ENCODE results near the gene BSG. TPM values are rescaled to one million over a fixed set of nuclear protein-coding genes. Genes with fewer than 3 reads are reported as not detected.

Gene BSG
- total and polyA plus RNA-seq, 9 of the 15 experiments (the other 6 are each of a cell fraction or from before 2014, with no cell fraction given): 4.6 to 495 (median 187) TPM

DNA sequence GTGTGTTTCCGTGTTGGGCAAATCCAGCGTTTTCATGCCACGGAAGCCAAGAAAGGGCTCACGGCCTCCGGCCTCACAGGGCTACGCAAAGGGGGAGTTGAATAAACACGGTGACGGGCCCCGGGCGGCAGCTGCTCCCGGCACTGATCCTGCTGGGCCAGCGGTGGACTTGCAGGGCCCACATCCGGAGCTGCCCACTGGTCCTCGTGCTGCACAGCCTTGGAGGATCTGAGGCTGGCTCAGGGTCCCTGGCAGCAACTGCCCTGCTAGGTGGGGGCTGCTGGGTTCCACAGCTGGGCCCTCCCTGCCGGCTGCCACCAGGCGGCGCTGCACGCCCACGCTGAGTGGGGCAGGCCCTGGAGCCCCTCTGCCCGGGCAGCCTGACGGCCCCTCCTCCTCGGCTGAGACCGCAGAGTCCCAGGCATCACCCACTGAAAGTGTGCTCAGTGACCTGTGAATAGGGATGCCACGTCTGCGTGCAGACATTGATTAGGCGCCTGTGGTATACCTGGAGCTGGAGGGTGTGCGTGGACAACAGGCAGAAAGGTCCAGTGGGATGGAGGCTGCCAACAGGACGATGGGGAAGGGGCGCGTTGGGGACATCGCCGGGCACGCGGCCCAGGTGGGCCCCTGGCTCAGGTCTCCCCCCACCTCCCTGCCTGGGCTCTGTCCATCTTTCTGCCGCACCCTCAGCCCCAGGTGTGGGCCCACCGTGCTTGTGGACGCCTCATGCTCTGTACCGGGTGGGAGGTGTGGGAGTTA lies 12.0 kb downstream of the BSG start (continued):
- TF ChIP-seq HDAC1 (IDR thresholded peaks at IDR 0.05) (no peak), BMI1 (IDR thresholded peaks at IDR 0.05; ENCODE audit: low read length) (no peak), PHF20 (IDR thresholded peaks at IDR 0.05; ENCODE audit: partially characterized antibody) (no peak), SOX6 (IDR thresholded peaks at IDR 0.05) (no peak), ELF4 (CRISPR knock-in tag; IDR thresholded peaks at IDR 0.05) (no peak), EZH2 (IDR thresholded peaks at IDR 0.05; ENCODE audit: borderline replicate concordance, low read depth, low read length) (no peak), GABPB2 (CRISPR knock-in tag; conservative IDR thresholded peaks at IDR 0.05) (no peak)
- TF ChIP-seq, protein P1, sequence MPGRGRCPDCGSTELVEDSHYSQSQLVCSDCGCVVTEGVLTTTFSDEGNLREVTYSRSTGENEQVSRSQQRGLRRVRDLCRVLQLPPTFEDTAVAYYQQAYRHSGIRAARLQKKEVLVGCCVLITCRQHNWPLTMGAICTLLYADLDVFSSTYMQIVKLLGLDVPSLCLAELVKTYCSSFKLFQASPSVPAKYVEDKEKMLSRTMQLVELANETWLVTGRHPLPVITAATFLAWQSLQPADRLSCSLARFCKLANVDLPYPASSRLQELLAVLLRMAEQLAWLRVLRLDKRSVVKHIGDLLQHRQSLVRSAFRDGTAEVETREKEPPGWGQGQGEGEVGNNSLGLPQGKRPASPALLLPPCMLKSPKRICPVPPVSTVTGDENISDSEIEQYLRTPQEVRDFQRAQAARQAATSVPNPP (IDR thresholded peaks at IDR 0.05; ENCODE audit: borderline replicate concordance, insufficient read depth, insufficient read length): no peak
- TF ChIP-seq, protein P2, sequence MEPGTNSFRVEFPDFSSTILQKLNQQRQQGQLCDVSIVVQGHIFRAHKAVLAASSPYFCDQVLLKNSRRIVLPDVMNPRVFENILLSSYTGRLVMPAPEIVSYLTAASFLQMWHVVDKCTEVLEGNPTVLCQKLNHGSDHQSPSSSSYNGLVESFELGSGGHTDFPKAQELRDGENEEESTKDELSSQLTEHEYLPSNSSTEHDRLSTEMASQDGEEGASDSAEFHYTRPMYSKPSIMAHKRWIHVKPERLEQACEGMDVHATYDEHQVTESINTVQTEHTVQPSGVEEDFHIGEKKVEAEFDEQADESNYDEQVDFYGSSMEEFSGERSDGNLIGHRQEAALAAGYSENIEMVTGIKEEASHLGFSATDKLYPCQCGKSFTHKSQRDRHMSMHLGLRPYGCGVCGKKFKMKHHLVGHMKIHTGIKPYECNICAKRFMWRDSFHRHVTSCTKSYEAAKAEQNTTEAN (CRISPR knock-in tag; IDR thresholded peaks at IDR 0.05): no peak
- TF ChIP-seq, protein P3, sequence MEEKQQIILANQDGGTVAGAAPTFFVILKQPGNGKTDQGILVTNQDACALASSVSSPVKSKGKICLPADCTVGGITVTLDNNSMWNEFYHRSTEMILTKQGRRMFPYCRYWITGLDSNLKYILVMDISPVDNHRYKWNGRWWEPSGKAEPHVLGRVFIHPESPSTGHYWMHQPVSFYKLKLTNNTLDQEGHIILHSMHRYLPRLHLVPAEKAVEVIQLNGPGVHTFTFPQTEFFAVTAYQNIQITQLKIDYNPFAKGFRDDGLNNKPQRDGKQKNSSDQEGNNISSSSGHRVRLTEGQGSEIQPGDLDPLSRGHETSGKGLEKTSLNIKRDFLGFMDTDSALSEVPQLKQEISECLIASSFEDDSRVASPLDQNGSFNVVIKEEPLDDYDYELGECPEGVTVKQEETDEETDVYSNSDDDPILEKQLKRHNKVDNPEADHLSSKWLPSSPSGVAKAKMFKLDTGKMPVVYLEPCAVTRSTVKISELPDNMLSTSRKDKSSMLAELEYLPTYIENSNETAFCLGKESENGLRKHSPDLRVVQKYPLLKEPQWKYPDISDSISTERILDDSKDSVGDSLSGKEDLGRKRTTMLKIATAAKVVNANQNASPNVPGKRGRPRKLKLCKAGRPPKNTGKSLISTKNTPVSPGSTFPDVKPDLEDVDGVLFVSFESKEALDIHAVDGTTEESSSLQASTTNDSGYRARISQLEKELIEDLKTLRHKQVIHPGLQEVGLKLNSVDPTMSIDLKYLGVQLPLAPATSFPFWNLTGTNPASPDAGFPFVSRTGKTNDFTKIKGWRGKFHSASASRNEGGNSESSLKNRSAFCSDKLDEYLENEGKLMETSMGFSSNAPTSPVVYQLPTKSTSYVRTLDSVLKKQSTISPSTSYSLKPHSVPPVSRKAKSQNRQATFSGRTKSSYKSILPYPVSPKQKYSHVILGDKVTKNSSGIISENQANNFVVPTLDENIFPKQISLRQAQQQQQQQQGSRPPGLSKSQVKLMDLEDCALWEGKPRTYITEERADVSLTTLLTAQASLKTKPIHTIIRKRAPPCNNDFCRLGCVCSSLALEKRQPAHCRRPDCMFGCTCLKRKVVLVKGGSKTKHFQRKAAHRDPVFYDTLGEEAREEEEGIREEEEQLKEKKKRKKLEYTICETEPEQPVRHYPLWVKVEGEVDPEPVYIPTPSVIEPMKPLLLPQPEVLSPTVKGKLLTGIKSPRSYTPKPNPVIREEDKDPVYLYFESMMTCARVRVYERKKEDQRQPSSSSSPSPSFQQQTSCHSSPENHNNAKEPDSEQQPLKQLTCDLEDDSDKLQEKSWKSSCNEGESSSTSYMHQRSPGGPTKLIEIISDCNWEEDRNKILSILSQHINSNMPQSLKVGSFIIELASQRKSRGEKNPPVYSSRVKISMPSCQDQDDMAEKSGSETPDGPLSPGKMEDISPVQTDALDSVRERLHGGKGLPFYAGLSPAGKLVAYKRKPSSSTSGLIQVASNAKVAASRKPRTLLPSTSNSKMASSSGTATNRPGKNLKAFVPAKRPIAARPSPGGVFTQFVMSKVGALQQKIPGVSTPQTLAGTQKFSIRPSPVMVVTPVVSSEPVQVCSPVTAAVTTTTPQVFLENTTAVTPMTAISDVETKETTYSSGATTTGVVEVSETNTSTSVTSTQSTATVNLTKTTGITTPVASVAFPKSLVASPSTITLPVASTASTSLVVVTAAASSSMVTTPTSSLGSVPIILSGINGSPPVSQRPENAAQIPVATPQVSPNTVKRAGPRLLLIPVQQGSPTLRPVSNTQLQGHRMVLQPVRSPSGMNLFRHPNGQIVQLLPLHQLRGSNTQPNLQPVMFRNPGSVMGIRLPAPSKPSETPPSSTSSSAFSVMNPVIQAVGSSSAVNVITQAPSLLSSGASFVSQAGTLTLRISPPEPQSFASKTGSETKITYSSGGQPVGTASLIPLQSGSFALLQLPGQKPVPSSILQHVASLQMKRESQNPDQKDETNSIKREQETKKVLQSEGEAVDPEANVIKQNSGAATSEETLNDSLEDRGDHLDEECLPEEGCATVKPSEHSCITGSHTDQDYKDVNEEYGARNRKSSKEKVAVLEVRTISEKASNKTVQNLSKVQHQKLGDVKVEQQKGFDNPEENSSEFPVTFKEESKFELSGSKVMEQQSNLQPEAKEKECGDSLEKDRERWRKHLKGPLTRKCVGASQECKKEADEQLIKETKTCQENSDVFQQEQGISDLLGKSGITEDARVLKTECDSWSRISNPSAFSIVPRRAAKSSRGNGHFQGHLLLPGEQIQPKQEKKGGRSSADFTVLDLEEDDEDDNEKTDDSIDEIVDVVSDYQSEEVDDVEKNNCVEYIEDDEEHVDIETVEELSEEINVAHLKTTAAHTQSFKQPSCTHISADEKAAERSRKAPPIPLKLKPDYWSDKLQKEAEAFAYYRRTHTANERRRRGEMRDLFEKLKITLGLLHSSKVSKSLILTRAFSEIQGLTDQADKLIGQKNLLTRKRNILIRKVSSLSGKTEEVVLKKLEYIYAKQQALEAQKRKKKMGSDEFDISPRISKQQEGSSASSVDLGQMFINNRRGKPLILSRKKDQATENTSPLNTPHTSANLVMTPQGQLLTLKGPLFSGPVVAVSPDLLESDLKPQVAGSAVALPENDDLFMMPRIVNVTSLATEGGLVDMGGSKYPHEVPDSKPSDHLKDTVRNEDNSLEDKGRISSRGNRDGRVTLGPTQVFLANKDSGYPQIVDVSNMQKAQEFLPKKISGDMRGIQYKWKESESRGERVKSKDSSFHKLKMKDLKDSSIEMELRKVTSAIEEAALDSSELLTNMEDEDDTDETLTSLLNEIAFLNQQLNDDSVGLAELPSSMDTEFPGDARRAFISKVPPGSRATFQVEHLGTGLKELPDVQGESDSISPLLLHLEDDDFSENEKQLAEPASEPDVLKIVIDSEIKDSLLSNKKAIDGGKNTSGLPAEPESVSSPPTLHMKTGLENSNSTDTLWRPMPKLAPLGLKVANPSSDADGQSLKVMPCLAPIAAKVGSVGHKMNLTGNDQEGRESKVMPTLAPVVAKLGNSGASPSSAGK (IDR thresholded peaks at IDR 0.05): no peak
- TF ChIP-seq, protein P4, sequence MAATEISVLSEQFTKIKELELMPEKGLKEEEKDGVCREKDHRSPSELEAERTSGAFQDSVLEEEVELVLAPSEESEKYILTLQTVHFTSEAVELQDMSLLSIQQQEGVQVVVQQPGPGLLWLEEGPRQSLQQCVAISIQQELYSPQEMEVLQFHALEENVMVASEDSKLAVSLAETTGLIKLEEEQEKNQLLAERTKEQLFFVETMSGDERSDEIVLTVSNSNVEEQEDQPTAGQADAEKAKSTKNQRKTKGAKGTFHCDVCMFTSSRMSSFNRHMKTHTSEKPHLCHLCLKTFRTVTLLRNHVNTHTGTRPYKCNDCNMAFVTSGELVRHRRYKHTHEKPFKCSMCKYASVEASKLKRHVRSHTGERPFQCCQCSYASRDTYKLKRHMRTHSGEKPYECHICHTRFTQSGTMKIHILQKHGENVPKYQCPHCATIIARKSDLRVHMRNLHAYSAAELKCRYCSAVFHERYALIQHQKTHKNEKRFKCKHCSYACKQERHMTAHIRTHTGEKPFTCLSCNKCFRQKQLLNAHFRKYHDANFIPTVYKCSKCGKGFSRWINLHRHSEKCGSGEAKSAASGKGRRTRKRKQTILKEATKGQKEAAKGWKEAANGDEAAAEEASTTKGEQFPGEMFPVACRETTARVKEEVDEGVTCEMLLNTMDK (IDR thresholded peaks at IDR 0.05; ENCODE audit: borderline replicate concordance, insufficient read depth, low read depth, low read length, poor library complexity, severe bottlenecking): peak; percentile 76
